Body of pancreas (tissue), 4 donors: Measurements from ENCODE around the gene OR2T6. TPM values are rescaled to one million over a fixed set of nuclear protein-coding genes. Genes with fewer than 3 reads are reported as not detected.
"Not testable (repeated sequence)": the region's sequence is repeated elsewhere in the genome, so short reads cannot be mapped to it uniquely, and the experiment has no call there.

Experiments used
- ATAC-seq: fragments of 150-250 bp; one replicate; pipeline ENCODE4 v1.9.1; 2016
- DNase-seq, 4 donors: peaks; one replicate each; pipeline ENCODE4 v3.0.0-alpha.2; 2019
- H3K27ac ChIP-seq, 4 donors: fragments of 200-600 bp; sonication (generic); 1 replicate in 3 of 4; 2 replicates in 1 of 4; pipeline versions ENCODE4 v1.5.1 to v1.6.1; 2016 to 2019; ENCODE audit warnings: mild to moderate bottlenecking in 1 of 4, mixed read lengths in 1 of 4, moderate library complexity in 1 of 4
- H3K27me3 ChIP-seq, 2 donors: fragments of 200-600 bp; sonication (generic); one replicate each; pipeline ENCODE4 v1.6.0; 2016; ENCODE audit warnings: mild to moderate bottlenecking in 1 of 2
- H3K36me3 ChIP-seq, 2 donors: fragments of 200-600 bp; sonication (generic); replicated peaks in 1 of 2; 2 replicates each; pipeline ENCODE4 v1.5.1; 2016; ENCODE audit warnings: low read depth in 2 of 2; ENCODE audit not compliant: insufficient read depth in 1 of 2
- H3K4me1 ChIP-seq: fragments of 200-600 bp; sonication (generic); one replicate; pipeline ENCODE4 v1.6.0; 2016
- H3K4me3 ChIP-seq, 2 donors: fragments of 200-600 bp; sonication (generic); 1 replicate in 1 of 2; 2 replicates in 1 of 2; pipeline ENCODE4 v1.5.1; 2016 to 2019
- H3K9me3 ChIP-seq, 3 donors: fragments of 200-600 bp; sonication (generic); 1 replicate in 2 of 3; 2 replicates in 1 of 3; pipeline ENCODE4 v1.5.1; 2016
- CTCF ChIP-seq, 7 experiments: fragments of 450-650 bp in 4 of 7; fragments of 200-600 bp in 3 of 7; sonication (generic) in 3 of 7; IDR thresholded peaks; one replicate each; pipeline ENCODE4 v1.5.1; 2016 to 2019; ENCODE audit warnings: antibody characterized with exemption in 7 of 7
- POLR2A ChIP-seq, 3 donors: fragments of 450-650 bp; IDR thresholded peaks; one replicate each; pipeline ENCODE4 v1.6.1; 2016; ENCODE audit warnings: antibody characterized with exemption in 3 of 3, mild to moderate bottlenecking in 2 of 3
- WGBS, 2 donors: methylation state at CpG; one replicate each; pipeline ENCODE4 v1.1.5; 2017; 5-methylcytosine and 5-hydroxymethylcytosine counted together
- intact Hi-C: fragments of 100-400 bp; cut with DNase I; formaldehyde crosslinking; loops from one replicate; pipeline ENCODE4 v1.15.1; 2023
- total RNA-seq, 2 donors: library from RNA; depleted of rRNA; stranded (reverse); fragments of >200 nt; gene quantifications; one replicate each; pipeline ENCODE4 v1.1.0, GENCODE V29; 2016

OR2T6 gene
- total RNA-seq, 2 donors from 2014 or later: not detected

GRCh38 chr1:248406721-248407692 lies 31.5 kb downstream of the OR2T6 start:
- WGBS, 2 donors: 49 to 53% methylated on average over 7 to 8 of the region's 8 CpGs
- intact Hi-C loops: no loop called here
- Histone ChIP-seq H3K27me3 (no peaks in the 10 kb centered on the region), H3K36me3 (no peaks in the 10 kb centered on the region), H3K4me3 (no peak overlapping the region), H3K9me3 (no peaks in the 10 kb centered on the region), H3K27ac (no peak overlapping the region), H3K4me1 (no peaks in the 10 kb centered on the region)
- no peak for TF ChIP-seq POLR2A (IDR thresholded peaks at IDR 0.05)
- TF ChIP-seq CTCF (IDR thresholded peaks at IDR 0.05): no peak
- DNase-seq: no peak
- ATAC-seq: no peak

DNA sequence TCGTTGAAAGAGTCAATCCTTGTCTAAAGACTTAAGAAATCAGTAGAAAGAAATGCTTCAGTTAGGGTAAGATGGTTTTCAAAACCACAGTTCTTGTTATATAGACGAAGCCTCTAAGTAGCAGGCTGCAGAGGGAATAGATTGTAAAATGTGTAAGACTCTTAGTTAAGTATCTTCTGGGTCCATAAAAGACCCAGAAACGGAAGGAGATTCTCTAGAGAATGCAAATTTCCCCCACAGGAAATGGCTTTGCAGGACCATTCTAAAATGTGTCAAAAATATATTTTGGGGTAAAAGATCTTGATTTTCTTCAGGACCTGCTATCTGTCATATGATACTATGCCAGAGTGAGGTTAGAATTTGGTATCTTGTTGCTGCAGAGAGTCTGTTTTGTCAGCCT lies 40.7 kb downstream of the OR2T6 start:
- ATAC-seq: no peak
- 37 to 45% methylated on average over 3 of the region's 3 CpGs for WGBS, 2 donors
- no peak for TF ChIP-seq POLR2A (IDR thresholded peaks at IDR 0.05)
- no peak for TF ChIP-seq CTCF (IDR thresholded peaks at IDR 0.05)
- intact Hi-C loops: no loop called here
- Histone ChIP-seq H3K4me3 (no peak overlapping the region), H3K36me3 (no peaks in the 10 kb centered on the region), H3K27ac (no peak overlapping the region), H3K27me3 (no peaks in the 10 kb centered on the region), H3K4me1 (no peaks in the 10 kb centered on the region), H3K9me3 (no peaks in the 10 kb centered on the region)
- DNase-seq: no peak

DNA sequence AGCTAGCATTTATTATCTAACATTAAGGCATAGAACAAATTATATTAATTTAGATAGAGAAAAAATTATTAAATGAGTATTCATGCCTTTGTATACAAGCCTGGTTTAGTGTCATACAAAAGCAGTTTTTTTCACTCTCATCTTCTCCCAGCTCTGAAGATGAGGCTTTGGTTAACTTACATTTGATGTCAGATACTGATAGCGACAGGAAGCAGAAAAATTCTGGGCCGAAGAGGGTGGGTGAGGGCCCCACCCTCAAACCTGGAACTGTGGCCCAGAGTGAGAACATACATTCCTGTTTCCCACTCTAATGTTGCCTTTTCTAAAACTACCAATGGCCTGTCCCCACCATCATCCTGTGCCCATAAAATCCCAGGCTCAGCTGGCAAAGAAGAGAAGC lies 42.3 kb downstream of the OR2T6 start:
- ATAC-seq: no peak
- intact Hi-C loops: no loop called here

GRCh38 chr1:248421384-248421783 lies 45.8 kb downstream of the OR2T6 start:
- intact Hi-C loops: no loop called here
- no peaks in the 10 kb centered on the region for H3K4me1 ChIP-seq
- no peak overlapping the region for H3K4me3 ChIP-seq
- no peak for TF ChIP-seq POLR2A (IDR thresholded peaks at IDR 0.05)
- TF ChIP-seq CTCF (IDR thresholded peaks at IDR 0.05): no peak
- no peaks in the 10 kb centered on the region for H3K27me3 ChIP-seq
- WGBS, 2 donors: 10 to 12% methylated on average over 1 of the region's 1 CpG
- no peaks in the 10 kb centered on the region for H3K9me3 ChIP-seq
- no peaks in the 10 kb centered on the region for H3K36me3 ChIP-seq
- no peak for DNase-seq
- no peak for ATAC-seq
- H3K27ac ChIP-seq: no peak overlapping the region

More for the DNA sequence above, 42.3 kb downstream of the OR2T6 start:
- Histone ChIP-seq H3K27me3 (no peaks in the 10 kb centered on the region), H3K4me3 (no peak overlapping the region), H3K4me1 (no peaks in the 10 kb centered on the region), H3K36me3 (no peaks in the 10 kb centered on the region), H3K27ac (no peak overlapping the region), H3K9me3 (no peaks in the 10 kb centered on the region)
- 60 to 71% methylated on average over 2 of the region's 2 CpGs for WGBS, 2 donors
- DNase-seq: no peak
- TF ChIP-seq CTCF (IDR thresholded peaks at IDR 0.05): no peak
- no peak for TF ChIP-seq POLR2A (IDR thresholded peaks at IDR 0.05)

DNA sequence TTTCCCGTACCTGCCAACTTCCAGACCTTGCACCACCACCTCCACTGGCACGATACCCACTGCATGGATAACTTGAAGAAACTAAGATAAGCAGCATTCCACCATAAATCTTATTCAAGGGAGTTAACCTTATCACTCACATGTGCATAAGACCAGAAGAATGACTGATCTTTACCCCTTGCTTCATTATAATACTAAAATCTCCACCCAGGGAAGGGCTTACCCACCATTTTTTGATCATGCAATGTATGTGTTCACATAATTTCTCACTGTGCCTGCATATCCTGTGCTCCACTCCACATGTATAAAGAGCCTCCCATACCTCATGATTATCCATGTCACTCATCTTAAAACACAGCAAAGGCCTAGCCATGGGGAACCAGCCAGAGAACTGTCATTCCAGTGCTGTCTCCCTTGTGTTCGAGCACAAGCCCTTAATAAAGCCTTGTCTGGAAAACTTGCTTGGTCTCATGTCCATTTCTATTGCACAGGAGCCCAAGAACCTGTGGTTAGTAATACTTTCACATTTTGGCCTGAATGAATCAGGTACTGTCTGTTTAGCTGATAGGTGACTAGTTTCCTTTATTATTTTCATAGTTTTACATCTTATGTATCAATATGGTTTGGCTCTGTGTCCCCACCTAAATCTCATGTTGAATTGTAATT lies 52.1 kb downstream of the OR2T6 start:
- DNase-seq, H3K27me3 ChIP-seq, H3K4me1 ChIP-seq, H3K4me3 ChIP-seq, intact Hi-C loops, H3K36me3 ChIP-seq, H3K27ac ChIP-seq, ATAC-seq, H3K9me3 ChIP-seq: not testable (repeated sequence)
- WGBS, 2 donors: 27 to 38% methylated on average over 3 of the region's 3 CpGs

- H3K9me3 ChIP-seq, H3K27me3 ChIP-seq, intact Hi-C loops, ATAC-seq, DNase-seq, H3K27ac ChIP-seq, H3K4me1 ChIP-seq, H3K4me3 ChIP-seq, H3K36me3 ChIP-seq: not testable (repeated sequence)
- WGBS, 2 donors: 55 to 78% methylated on average over 3 of the region's 3 CpGs
Observed at GRCh38 chr1:248428192-248428533, 52.6 kb downstream of the OR2T6 start.

GRCh38 chr1:248431683-248432082 lies 56.1 kb downstream of the OR2T6 start:
- H3K4me1 ChIP-seq, H3K27me3 ChIP-seq, H3K27ac ChIP-seq, DNase-seq, H3K36me3 ChIP-seq, H3K4me3 ChIP-seq, ATAC-seq, intact Hi-C loops, H3K9me3 ChIP-seq: not testable (repeated sequence)
- WGBS, 2 donors: 48 to 61% methylated on average over 11 of the region's 11 CpGs

- H3K9me3 ChIP-seq, H3K4me3 ChIP-seq, ATAC-seq, H3K27ac ChIP-seq, H3K36me3 ChIP-seq, intact Hi-C loops, H3K4me1 ChIP-seq, H3K27me3 ChIP-seq, DNase-seq: not testable (repeated sequence)
- 40 to 43% methylated on average over 4 of the region's 4 CpGs for WGBS, 2 donors
Observed at GRCh38 chr1:248432201-248432600, 56.7 kb downstream of the OR2T6 start.
